AG10803 (cell line): ENCODE measurements around the gene SST.

ENCODE experiments used
- DNase-seq: peaks from one replicate; pipeline ENCODE4 v3.0.0; 2010; ENCODE audit warnings: low read depth
- H3K4me3 ChIP-seq: 2 replicates; pipeline ENCODE4 v1.5.1; 2011; ENCODE audit warnings: mild to moderate bottlenecking, low read length, control low read depth
- TF ChIP-seq, protein P1 (sequence below): conservative IDR thresholded peaks from 2 replicates; pipeline ENCODE4 v1.5.1; 2011; ENCODE audit warnings: mild to moderate bottlenecking, low read length, control low read depth, inconsistent platforms

Gene SST

DNA sequence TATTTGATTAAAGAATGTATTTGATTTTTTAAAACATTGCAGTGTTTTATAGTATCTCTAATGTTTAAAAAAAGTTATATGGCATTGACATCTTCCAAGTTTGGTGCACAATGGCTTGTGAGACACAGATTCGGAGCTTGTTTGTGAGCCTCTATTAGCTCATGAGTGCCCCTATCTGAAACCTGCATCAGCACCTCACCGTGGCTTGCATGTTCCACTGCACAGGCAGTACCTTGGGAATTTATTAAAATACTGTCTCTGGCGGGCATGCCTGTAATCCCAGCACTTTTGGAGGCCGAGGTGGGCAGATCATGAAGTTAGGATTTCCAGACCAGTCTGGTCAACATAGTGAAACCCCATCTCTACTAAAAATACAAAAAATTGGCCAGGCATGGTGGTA lies 39.0 kb upstream of the SST start:
- H3K4me3 ChIP-seq = no peak overlapping the region
- TF ChIP-seq, protein P1, sequence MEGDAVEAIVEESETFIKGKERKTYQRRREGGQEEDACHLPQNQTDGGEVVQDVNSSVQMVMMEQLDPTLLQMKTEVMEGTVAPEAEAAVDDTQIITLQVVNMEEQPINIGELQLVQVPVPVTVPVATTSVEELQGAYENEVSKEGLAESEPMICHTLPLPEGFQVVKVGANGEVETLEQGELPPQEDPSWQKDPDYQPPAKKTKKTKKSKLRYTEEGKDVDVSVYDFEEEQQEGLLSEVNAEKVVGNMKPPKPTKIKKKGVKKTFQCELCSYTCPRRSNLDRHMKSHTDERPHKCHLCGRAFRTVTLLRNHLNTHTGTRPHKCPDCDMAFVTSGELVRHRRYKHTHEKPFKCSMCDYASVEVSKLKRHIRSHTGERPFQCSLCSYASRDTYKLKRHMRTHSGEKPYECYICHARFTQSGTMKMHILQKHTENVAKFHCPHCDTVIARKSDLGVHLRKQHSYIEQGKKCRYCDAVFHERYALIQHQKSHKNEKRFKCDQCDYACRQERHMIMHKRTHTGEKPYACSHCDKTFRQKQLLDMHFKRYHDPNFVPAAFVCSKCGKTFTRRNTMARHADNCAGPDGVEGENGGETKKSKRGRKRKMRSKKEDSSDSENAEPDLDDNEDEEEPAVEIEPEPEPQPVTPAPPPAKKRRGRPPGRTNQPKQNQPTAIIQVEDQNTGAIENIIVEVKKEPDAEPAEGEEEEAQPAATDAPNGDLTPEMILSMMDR = no peak
- no peak for DNase-seq

DNA sequence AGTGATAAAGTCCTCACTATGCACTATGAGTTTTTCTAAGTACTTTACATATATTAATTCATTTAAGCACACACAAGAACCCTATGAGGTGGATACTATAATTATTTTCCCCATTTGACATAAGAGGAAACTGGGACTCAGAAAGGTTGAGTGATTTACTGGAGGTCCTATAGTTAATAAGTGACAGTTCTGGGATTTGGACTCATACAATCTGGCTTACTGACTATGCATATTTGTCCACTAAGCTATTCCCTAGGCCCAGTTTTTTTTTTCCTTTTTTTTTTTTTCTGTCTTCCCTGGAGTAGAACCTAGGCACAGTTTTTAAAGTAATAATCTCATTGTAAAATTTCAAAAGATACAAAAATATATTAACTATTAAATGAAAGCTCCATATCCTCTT lies 38.5 kb upstream of the SST start:
- no peak for DNase-seq
- no peak overlapping the region for H3K4me3 ChIP-seq
- TF ChIP-seq, protein P1 = no peak

DNA sequence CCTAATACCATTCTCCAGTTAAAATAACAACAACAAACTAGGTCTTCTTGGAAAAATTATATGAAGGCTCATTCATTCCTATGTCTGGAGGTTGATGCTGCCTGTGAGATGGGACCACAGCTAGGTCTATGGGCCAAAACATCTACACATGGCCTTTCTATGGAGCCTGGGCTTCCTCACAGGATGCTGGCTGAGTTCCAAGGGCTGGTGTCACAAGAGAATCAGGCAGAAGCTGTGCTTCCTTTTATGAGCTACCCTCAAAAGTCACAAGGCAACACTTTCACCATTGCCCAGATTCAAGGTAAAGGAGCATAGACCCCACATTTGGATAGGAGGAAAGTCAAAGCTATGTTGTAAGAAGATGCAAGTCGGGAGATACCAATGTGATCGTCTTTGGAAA lies 36.8 kb upstream of the SST start:
- DNase-seq = no peak
- TF ChIP-seq, protein P1 = no peak
- H3K4me3 ChIP-seq = no peak overlapping the region

DNA sequence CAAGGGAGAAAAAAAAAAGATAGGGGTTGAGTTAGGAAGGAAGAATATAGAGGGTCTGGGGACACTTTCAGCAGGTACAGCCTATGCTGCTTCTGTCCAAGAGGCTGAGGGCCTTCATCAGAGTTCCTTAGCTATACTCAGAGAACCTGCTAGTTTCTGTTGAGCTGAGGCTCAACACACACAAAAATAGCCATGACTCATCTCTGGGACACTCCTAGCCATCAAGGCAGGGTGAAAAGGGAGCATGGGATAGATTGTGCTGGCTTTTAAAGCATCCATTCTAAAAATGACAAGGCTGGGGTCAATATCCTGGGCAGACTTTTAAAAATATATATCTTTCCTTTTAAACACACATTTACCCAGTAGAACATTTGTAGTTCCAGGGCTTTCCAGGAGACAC lies 35.0 kb upstream of the SST start:
- H3K4me3 ChIP-seq = no peak overlapping the region
- DNase-seq = no peak
- TF ChIP-seq, protein P1 = no peak

DNA sequence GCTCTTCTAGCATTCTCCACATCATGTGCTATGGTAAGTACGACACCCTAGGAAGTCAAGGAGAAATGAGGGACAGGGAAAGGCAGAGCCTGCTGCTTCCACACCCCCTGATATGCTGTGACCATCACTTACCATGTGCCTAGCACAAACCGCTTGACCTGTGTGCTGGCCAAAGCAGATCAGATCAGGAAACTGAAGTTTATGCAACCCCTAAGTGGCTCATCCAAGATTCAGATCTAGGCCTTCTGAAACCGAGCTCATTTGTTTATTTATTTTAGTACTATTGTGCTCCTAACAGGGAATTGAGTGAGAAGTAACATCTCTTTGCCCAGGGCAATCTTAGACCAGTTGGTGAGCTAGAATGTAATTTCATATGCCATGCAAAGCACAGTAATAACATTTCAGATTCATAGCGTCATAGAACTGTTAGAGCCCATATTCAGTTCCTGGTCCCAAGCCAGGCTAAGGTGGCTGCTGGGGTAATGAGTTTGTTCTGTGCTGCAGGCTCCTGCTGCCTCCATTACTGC lies 32.4 kb upstream of the SST start, which contains the start of gene RTP2:
TSS of gene RTP2 (minus strand) at position 51 of the 527 bp plus-strand sequence. CDS start 429 bp downstream, outside the sequence.
- H3K4me3 ChIP-seq = no peak within 1 kb of the TSS
- DNase-seq = no peak
- TF ChIP-seq, protein P1 = no peak

DNA sequence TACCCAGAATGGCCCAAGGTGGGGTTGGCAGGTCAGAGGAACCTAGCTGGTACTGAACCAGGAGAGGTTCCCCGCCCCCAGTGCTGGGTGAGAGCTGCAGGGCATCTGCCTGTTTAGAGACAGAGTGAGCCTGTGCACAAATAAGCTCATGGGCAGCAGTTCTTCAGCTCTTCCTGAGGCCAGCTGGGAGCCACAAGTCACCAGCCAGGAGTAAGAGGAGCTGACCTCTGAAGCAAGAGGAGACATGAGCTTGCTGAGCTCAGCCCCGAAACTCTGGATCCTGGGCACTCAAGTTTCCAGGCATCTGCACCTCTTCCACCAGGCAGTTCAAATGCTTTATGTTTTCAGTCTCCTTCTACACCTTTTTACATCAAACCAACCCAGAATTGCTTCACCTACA lies 30.1 kb upstream of the SST start:
- TF ChIP-seq, protein P1 = no peak
- no peak for DNase-seq
- no peak overlapping the region for H3K4me3 ChIP-seq

DNA sequence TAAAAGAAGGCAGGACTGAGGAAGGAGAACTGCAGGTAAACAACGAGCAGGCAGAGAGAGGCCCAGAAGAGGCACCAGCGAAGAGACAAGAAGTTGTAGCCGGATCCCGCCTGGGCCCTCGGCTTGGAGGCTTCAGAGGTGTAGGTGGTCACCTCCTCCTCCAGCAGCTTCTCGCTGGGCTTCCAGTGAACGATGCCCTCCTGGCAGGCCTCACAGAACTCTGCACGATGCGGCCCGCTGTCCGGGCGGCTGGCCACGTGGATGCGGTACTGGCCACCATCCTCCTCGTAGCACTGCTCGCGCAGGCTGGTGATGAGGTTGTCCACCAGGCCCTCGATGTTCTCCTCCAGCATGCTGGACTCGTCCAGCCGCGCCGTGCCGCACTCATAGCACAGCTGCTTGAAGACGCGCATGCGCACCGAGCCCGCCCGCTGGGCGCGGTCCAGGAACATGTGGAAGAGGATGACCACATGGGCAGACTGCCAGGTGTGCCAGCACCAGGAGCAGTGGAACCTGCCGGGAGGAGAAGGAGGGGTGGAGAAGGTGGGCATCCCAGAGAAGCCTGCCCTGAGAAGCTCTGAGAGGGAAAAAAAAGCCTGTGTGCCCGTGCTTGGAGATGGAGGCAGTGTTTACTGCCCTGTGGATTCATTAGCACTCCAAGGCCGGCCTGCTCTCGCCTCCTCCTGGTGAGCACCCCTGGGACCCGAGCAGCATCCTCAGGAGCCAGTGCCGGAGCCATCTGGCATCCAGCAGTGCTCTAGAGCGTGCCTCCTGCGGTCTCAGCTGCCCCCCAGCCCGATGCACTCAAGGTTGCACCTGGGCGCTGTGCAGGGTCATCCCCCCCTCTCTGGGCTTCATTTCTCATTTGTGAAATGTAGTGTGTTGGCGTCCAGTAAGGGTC lies 28.6 kb upstream of the SST start:
- no peak for DNase-seq
- no peak overlapping the region for H3K4me3 ChIP-seq
- TF ChIP-seq, protein P1 = no peak
